Measurements from ENCODE around the gene SRRD.

The SRRD gene

DNA sequence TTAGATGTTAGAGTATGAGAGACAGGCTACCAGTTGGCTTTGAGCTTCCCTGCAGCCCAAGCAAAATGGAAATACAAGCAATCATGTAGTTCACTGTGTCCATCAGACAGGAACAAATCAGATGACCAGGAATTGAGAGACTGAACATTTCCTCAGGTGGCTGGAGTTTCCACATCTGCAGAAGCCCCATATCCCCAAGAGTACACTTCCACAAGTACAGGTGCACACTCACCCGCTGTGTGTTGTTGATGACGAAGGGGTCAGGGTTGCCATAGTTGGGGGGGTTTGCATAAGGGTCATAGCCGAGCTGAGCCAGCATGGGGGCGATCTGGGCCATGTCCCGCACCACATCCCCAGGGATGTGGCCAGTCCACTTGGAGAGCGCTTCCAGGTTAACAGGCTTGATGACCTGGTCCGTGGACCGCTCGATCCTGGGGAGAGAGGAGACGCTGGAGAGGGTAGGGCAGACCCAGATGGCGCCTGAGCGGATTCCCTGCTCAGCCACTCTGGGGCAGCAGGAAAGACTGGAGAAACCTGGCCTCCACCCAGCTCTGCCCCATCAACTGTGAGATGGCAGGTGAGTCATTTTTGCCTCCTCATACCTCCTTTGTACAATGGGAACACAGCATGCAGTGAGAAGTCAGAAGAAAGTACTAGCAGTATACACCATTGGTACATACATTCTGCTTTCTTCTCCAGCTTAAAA lies 52.5 kb downstream of the SRRD start:
- no peak for DNase-seq (ENCODE audit: low read depth)
- no peak overlapping the region for H3K4me3 ChIP-seq (replicated peaks; ENCODE audit: low read depth, low read length)
- TF ChIP-seq, protein P1, sequence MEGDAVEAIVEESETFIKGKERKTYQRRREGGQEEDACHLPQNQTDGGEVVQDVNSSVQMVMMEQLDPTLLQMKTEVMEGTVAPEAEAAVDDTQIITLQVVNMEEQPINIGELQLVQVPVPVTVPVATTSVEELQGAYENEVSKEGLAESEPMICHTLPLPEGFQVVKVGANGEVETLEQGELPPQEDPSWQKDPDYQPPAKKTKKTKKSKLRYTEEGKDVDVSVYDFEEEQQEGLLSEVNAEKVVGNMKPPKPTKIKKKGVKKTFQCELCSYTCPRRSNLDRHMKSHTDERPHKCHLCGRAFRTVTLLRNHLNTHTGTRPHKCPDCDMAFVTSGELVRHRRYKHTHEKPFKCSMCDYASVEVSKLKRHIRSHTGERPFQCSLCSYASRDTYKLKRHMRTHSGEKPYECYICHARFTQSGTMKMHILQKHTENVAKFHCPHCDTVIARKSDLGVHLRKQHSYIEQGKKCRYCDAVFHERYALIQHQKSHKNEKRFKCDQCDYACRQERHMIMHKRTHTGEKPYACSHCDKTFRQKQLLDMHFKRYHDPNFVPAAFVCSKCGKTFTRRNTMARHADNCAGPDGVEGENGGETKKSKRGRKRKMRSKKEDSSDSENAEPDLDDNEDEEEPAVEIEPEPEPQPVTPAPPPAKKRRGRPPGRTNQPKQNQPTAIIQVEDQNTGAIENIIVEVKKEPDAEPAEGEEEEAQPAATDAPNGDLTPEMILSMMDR (IDR thresholded peaks at IDR 0.05; ENCODE audit: low read length, missing control alignments), result no peak

DNA sequence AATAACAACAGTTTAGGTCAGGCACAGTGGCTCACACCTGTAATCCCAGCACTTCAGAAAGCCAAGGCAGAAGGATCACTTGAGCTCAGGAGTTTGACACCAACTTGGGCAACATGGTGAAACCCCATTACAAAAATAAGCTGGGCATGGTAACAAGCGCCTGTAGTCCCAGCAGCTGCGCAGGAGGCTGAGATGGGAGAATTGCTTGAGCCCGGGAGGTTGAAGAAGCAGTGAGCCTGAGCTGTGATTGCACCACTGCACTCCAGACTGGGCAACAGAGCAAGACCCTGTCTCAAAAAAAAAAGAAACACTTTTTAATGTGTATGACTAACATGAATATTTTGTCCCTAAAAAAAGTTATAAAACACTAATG lies 53.1 kb downstream of the SRRD start:
- H3K4me3 ChIP-seq (replicated peaks; ENCODE audit: low read depth, low read length), result no peak overlapping the region
- TF ChIP-seq, protein P1 (IDR thresholded peaks at IDR 0.05; ENCODE audit: low read length, missing control alignments), result no peak
- DNase-seq (ENCODE audit: low read depth), result no peak

DNA sequence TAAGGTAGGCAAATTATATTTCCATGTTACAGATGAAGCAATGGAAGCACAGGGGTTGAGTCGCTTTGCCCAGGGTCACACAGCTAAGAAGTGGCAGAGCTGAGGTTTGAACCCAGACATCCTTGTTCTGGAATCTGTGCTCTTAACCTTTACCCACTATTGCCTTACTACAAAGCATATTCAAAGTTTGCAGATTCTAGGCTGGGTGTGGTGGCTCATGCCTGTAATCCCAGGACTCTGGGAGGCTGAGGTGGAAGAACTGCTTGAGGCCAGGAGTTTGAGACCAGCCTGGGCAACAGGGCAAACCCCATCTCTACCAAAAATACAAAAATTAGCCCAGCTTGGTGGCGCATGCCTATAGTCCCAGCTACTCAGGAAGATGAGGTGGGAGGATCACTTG lies 56.4 kb downstream of the SRRD start:
- TF ChIP-seq, protein P1 (IDR thresholded peaks at IDR 0.05; ENCODE audit: low read length, missing control alignments), result no peak
- no peak for DNase-seq (ENCODE audit: low read depth)
- no peak overlapping the region for H3K4me3 ChIP-seq (replicated peaks; ENCODE audit: low read depth, low read length)

DNA sequence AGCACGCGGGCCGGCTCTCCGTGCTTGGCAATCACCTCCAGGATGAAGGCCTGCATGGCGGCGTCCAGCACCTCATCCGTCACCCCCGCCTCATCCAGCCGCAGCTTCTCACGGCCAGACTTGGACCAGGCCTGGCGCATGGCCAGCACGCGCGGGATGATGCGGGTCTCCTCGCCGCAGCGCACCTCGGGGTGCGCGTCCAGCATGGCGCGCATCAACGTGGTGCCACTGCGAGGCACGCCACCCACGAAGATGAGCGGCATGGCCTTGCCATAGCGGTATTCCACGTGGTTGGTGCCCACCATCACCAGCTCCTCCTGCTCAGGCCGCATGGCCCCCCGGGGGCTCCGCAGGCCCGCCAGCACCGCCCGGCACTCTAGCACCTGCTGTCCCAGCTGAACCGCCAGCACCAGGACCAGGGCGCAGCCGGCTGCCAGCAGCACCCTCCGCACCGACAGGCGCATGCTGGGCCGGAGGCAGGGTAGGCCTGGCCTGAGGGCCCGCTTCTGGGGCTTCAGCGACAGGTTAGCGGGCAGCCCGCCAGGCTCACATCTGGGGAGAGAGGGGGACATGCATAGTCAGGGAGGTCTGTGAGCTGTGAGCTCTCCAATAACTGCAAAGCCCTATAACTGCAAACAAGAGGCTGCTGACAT lies 57.6 kb downstream of the SRRD start:
- TF ChIP-seq, protein P1 (IDR thresholded peaks at IDR 0.05; ENCODE audit: low read length, missing control alignments), result no peak
- no peak overlapping the region for H3K4me3 ChIP-seq (replicated peaks; ENCODE audit: low read depth, low read length)
- no peak for DNase-seq (ENCODE audit: low read depth)

DNA sequence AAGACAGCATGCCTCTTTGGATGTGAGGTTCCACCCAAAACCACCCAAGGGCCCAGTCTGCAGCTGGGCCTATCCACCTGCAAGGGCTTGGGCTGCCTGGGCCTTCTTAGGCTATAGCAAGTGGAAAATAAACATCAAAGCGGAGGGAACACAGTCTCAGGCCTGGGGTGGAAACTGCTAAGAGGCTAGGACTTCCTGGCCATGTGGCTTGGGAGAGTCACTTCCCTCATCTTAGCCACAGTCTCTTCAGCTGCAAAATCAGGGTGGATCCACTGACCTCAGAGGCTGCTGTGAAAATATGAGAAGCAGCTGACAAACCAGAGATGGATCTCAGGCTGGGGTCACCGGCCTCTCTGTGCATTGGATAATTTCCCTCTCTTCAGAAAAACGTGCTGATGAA lies 59.2 kb downstream of the SRRD start:
- no peak overlapping the region for H3K4me3 ChIP-seq (replicated peaks; ENCODE audit: low read depth, low read length)
- no peak for DNase-seq (ENCODE audit: low read depth)
- TF ChIP-seq, protein P1 (IDR thresholded peaks at IDR 0.05; ENCODE audit: low read length, missing control alignments), result no peak

Measured in fibroblast of pulmonary artery (primary cell).